ENCODE data around the gene SLC24A3.

Gene SLC24A3

DNA sequence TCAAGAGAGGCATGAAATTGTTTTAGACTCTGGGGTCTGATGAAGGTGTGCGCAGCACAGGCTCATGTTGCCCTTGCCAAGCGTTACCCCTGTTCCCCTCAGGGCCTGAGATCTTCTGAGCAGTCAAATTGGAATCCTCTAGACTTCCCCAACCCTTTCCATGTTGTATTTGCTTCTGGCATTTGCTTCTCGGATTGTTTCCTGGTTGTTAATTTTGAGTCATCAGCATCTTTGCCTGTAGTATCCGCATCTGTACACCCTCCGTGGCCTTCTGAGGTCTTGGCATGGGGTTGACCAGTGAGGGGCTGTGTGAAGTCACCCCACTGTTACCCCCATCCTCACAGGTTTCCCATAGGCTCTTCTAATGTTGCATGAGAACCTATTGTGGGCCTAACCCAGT lies 40.9 kb downstream of the SLC24A3 start:
- no peak for TF ChIP-seq ZNF274 (IDR thresholded peaks at IDR 0.05; ENCODE audit: low read depth, low read length)
- no peak overlapping the region for H3K4me3 ChIP-seq (ENCODE audit: low read length)

- no peak overlapping the region for H3K4me3 ChIP-seq (ENCODE audit: low read length)
- no peak for TF ChIP-seq ZNF274 (IDR thresholded peaks at IDR 0.05; ENCODE audit: low read depth, low read length)
These were observed 41.7 kb downstream of the SLC24A3 start for GRCh38 chr20:19253916-19254820.

DNA sequence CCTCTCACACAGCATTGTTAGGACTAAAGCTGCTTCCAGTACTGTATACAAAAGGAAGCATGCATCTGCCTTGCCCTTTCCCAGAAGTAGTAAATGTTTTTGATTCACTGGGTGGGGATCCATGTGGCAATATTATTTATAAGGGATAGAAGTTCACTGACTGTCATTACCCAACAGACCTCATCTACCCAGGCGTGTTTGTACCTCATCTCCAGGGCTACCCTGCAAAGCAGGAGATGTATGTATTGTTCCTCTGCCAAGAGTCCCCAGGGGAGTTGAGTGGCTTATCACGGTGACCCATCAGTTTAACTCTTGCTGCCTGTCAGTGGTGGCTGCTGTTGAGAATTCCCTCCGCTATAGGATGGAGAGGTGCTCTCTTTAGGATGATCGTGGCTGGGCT lies 42.5 kb downstream of the SLC24A3 start:
- H3K4me3 ChIP-seq (ENCODE audit: low read length), result no peak overlapping the region
- TF ChIP-seq ZNF274 (IDR thresholded peaks at IDR 0.05; ENCODE audit: low read depth, low read length), result no peak

GRCh38 chr20:19256085-19256484 lies 43.6 kb downstream of the SLC24A3 start:
- TF ChIP-seq ZNF274 (IDR thresholded peaks at IDR 0.05; ENCODE audit: low read depth, low read length), result no peak
- no peak overlapping the region for H3K4me3 ChIP-seq (ENCODE audit: low read length)

GRCh38 chr20:19256906-19257595 lies 44.6 kb downstream of the SLC24A3 start:
- TF ChIP-seq ZNF274 (IDR thresholded peaks at IDR 0.05; ENCODE audit: low read depth, low read length), result no peak
- no peak overlapping the region for H3K4me3 ChIP-seq (ENCODE audit: low read length)

DNA sequence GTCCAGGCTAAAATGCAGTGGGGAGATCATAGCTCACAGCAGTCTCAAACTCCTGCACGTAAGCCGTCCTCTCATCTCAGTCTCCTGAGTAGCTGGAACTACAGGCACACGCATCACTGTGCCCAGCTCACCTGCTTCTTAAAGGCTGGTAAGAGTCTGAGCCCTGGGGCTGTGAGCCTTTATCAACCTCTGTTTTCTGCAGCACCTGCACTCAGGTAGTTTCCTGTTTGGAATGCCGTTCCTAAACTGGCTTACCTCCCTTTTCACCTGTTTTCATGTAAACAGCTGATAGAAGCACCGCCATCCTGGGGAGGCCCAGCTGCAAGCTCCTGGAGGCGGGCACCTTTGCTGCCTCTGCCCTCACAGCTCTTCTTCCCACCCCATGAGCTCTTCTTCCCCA lies 45.4 kb downstream of the SLC24A3 start:
- TF ChIP-seq ZNF274 (IDR thresholded peaks at IDR 0.05; ENCODE audit: low read depth, low read length), result no peak
- no peak overlapping the region for H3K4me3 ChIP-seq (ENCODE audit: low read length)

GRCh38 chr20:19259141-19259591 lies 46.7 kb downstream of the SLC24A3 start:
- no peak overlapping the region for H3K4me3 ChIP-seq (ENCODE audit: low read length)
- TF ChIP-seq ZNF274 (IDR thresholded peaks at IDR 0.05; ENCODE audit: low read depth, low read length), result no peak

DNA sequence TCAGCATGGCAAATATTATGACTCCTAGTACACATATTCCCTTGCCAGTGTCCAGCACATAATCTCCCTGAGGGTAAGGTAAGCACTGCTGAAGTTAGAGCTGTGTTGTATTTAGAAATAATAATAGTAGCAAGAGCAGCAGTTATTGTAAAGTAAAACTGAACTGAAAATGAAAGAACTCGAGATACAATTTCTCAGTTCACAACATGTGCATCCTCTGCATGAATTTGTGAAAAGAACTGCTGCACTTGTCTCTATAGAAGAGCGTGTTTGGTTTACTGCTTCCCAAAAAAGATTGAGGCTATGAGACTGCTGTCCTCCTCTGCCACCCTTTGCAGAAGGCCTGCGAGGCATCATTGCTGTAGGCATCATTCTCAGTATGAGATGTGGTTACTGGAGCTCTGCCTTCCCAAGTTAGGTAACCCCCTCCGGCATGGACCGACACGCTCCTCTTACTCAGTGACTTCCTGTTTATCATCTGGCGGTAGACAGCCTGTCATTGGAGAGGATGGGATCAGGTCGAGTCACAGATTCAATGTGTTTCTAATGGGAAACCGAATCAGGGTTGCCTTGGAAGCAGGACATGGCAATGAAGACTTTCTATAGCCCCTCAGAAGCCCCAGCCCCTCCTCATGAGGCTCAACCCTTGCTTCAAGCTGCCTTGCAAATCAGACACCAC lies 48.1 kb downstream of the SLC24A3 start:
- H3K4me3 ChIP-seq (ENCODE audit: low read length), result no peak overlapping the region
- TF ChIP-seq ZNF274 (IDR thresholded peaks at IDR 0.05; ENCODE audit: low read depth, low read length), result no peak

DNA sequence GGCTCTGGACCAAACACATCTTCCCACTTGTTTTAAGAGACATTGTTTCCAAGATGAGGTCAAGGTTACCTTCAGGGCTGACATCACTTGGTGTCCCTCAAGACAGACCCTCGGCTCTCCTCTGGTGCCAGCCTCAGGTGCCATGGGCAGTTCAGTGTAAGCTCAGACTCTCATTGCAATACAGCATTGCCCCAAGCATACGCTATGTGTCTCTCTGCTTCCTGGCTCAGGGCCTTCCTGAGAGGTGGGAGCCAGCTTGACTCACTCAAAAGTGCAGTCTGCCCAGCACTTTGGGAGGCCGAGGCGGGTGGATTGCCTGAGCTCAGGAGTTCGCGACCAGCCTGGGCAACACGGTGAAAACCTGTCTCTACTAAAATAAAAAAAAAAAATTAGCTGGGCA lies 51.7 kb downstream of the SLC24A3 start:
- no peak overlapping the region for H3K4me3 ChIP-seq (ENCODE audit: low read length)
- TF ChIP-seq ZNF274 (IDR thresholded peaks at IDR 0.05; ENCODE audit: low read depth, low read length), result no peak

GRCh38 chr20:19265646-19266374 lies 53.4 kb downstream of the SLC24A3 start:
- H3K4me3 ChIP-seq (ENCODE audit: low read length), result no peak overlapping the region
- no peak for TF ChIP-seq ZNF274 (IDR thresholded peaks at IDR 0.05; ENCODE audit: low read depth, low read length)

GRCh38 chr20:19268426-19268825 lies 56.0 kb downstream of the SLC24A3 start:
- no peak for TF ChIP-seq ZNF274 (IDR thresholded peaks at IDR 0.05; ENCODE audit: low read depth, low read length)
- no peak overlapping the region for H3K4me3 ChIP-seq (ENCODE audit: low read length)

DNA sequence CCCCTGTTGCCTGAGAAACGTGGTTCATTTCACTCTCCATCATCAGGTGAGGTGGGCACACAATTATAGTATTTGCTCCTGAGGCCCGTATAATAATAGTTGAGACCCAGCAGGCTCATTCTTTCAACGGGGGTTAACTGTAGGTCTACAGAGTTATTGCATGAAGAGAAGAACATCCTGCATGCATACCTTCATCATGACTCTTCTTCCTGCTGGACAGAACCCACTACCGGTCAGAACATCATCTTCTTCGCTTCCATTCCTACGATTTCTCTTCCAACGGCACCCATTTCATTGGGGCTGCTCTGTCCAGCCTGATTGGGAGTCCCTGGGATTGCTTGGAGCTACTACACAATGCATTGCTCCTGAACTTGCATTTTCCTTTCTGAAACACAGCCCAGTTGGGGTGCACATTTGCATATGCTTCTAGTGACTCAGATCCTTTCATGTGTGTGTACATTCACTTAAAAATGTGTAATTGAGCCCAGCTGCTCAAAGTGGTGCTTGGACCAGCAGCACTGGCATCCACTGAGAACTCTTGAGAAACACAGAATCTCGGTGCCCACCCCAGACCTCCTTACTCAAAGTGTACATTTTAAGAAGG lies 57.4 kb downstream of the SLC24A3 start:
- TF ChIP-seq ZNF274 (IDR thresholded peaks at IDR 0.05; ENCODE audit: low read depth, low read length), result no peak

GRCh38 chr20:19271879-19272651 lies 59.6 kb downstream of the SLC24A3 start:
- H3K4me3 ChIP-seq (ENCODE audit: low read length), result no peak overlapping the region
- TF ChIP-seq ZNF274 (IDR thresholded peaks at IDR 0.05; ENCODE audit: low read depth, low read length), result no peak

More for the DNA sequence above, 57.4 kb downstream of the SLC24A3 start:
- no peak overlapping the region for H3K4me3 ChIP-seq (ENCODE audit: low read length)

Data from GM08714 (cell line).